Activated T-cell treated with anti-CD3 and anti-CD28 coated beads for 1 hour (primary cell): ENCODE measurements around the gene CCDC121.
A peak's percentile ranks its signal among the peaks of the same experiment; 100 is the strongest.
"Not testable (repeated sequence)": the region's sequence is repeated elsewhere in the genome, so short reads cannot be mapped to it uniquely, and the experiment has no call there.

ENCODE experiments used
- DNase-seq: peaks from one replicate; pipeline ENCODE4 v3.0.0-alpha.2; 2020; ENCODE audit warnings: low read depth

CCDC121 gene

GRCh38 chr2:27636766-27637165, 8.0 kb upstream of the CCDC121 start:
- no peak for DNase-seq

GRCh38 chr2:27634291-27634690, 5.5 kb upstream of the CCDC121 start:
- no peak for DNase-seq

- DNase-seq, result not testable (repeated sequence)
Observed at GRCh38 chr2:27630257-27630656, 1.4 kb upstream of the CCDC121 start.

- no peak for DNase-seq
Observed at GRCh38 chr2:27627963-27628766, 647 bp downstream of the CCDC121 start.

GRCh38 chr2:27626921-27627320, 1.9 kb downstream of the CCDC121 start:
- not testable (repeated sequence) for DNase-seq

- not testable (repeated sequence) for DNase-seq
Observed at GRCh38 chr2:27626323-27626722, 2.5 kb downstream of the CCDC121 start.

GRCh38 chr2:27624943-27625342, 3.9 kb downstream of the CCDC121 start:
- DNase-seq, result no peak

GRCh38 chr2:27622921-27623384, 5.9 kb downstream of the CCDC121 start:
- DNase-seq, result no peak

GRCh38 chr2:27621524-27621923, 7.3 kb downstream of the CCDC121 start:
- no peak for DNase-seq

GRCh38 chr2:27615316-27615715, 13.5 kb downstream of the CCDC121 start:
- DNase-seq, result no peak

- DNase-seq, result no peak
Observed at GRCh38 chr2:27613985-27614384, 14.8 kb downstream of the CCDC121 start.

GRCh38 chr2:27606611-27607010, 22.2 kb downstream of the CCDC121 start:
- DNase-seq, result no peak

GRCh38 chr2:27596627-27597026, 32.2 kb downstream of the CCDC121 start:
- DNase-seq, result no peak

- not testable (repeated sequence) for DNase-seq
Observed at GRCh38 chr2:27595412-27595811, 33.4 kb downstream of the CCDC121 start.

- DNase-seq, result not testable (repeated sequence)
Observed at GRCh38 chr2:27594020-27594703, 34.6 kb downstream of the CCDC121 start.

GRCh38 chr2:27593240-27593639, 35.6 kb downstream of the CCDC121 start:
- DNase-seq, result no peak

- DNase-seq, result no peak
Observed at GRCh38 chr2:27591745-27592144, 37.1 kb downstream of the CCDC121 start.

- no peak for DNase-seq
Observed at GRCh38 chr2:27588308-27588707, 40.5 kb downstream of the CCDC121 start.

GRCh38 chr2:27587025-27587424, 41.8 kb downstream of the CCDC121 start:
- no peak for DNase-seq

- no peak for DNase-seq
Observed at GRCh38 chr2:27584597-27584996, 44.2 kb downstream of the CCDC121 start.

GRCh38 chr2:27583390-27583915, 45.4 kb downstream of the CCDC121 start:
- no peak for DNase-seq

GRCh38 chr2:27582695-27583389, 46.0 kb downstream of the CCDC121 start, which contains the start of gene ZNF512:
Gene ZNF512 (plus strand): TSS chr2:27583042. CDS start chr2:27583113, 71 bp downstream.
- peak; percentile 59 for DNase-seq
